OCI-LY7 (cell line): ENCODE results near the gene TTLL9. TPM values are rescaled to one million over a fixed set of nuclear protein-coding genes. Genes with fewer than 3 reads are reported as not detected.

Source experiments
- BruUV-seq: library from RNA; stranded (reverse); fragments of 400-500 nt; replicated peaks from 2 replicates; lab custom pipeline; 2021; lab: Mats Ljungman, UMichigan
- CTCF ChIA-PET: fragments of 300-600 bp; sonication (Branson Sonifier 250); formaldehyde crosslinking; loops from one replicate; lab custom pipeline; 2022; ENCODE audit warnings: antibody characterized with exemption; ENCODE audit not compliant: unreplicated experiment; lab: Charles Lee
- POLR2A ChIA-PET: fragments of 300-600 bp; sonication (Branson Sonifier 250); formaldehyde crosslinking; loops from one replicate; lab custom pipeline; 2022; ENCODE audit warnings: antibody characterized with exemption; lab: Charles Lee
- DNase-seq: peaks from one replicate; pipeline ENCODE4 v3.0.0-alpha.2; 2015; ENCODE audit warnings: low spot score
- H2AFZ ChIP-seq: fragments of 200-600 bp; sonication (generic), shearing (Covaris generic); 2 replicates; pipeline ENCODE4 v1.6.1; 2014; ENCODE audit warnings: mild to moderate bottlenecking, antibody characterized with exemption, low read length, moderate library complexity
- H3K27ac ChIP-seq: fragments of 200-600 bp; sonication (generic); 2 replicates; pipeline ENCODE4 v1.5.1; 2014; ENCODE audit warnings: mixed run types, low read depth, mild to moderate bottlenecking, moderate library complexity, low read length, inconsistent platforms; ENCODE audit not compliant: poor library complexity, severe bottlenecking
- H3K36me3 ChIP-seq: fragments of 200-600 bp; sonication (generic); 2 replicates; pipeline ENCODE4 v1.6.1; 2014; ENCODE audit warnings: mild to moderate bottlenecking, antibody characterized with exemption, low read length, moderate library complexity, mixed read lengths; ENCODE audit not compliant: insufficient read depth
- H3K4me1 ChIP-seq: fragments of 200-600 bp; sonication (generic); 2 replicates; pipeline ENCODE4 v1.5.1; 2014; ENCODE audit warnings: mild to moderate bottlenecking, low read length; ENCODE audit not compliant: insufficient read depth, poor library complexity, severe bottlenecking
- H3K4me2 ChIP-seq: fragments of 200-600 bp; sonication (generic); 2 replicates; pipeline ENCODE4 v1.6.1; 2014; ENCODE audit warnings: mild to moderate bottlenecking, low read length
- H3K4me3 ChIP-seq: fragments of 200-600 bp; sonication (generic); 2 replicates; pipeline ENCODE4 v1.5.1; 2014; ENCODE audit warnings: mild to moderate bottlenecking, low read depth, low read length; ENCODE audit not compliant: poor library complexity, severe bottlenecking
- H3K79me2 ChIP-seq: fragments of 200-600 bp; sonication (generic); 2 replicates; pipeline ENCODE4 v1.6.1; 2016; ENCODE audit warnings: low read depth, mild to moderate bottlenecking, low read length, moderate library complexity, mixed read lengths; ENCODE audit not compliant: insufficient read depth
- H3K9me2 ChIP-seq: fragments of 200-600 bp; sonication (generic); 2 replicates; pipeline ENCODE4 v1.6.1; 2016; ENCODE audit warnings: mild to moderate bottlenecking, low read length, mixed read lengths; ENCODE audit not compliant: insufficient read depth
- H3K9me3 ChIP-seq: fragments of 200-600 bp; sonication (generic); 2 replicates; pipeline ENCODE4 v1.6.1; 2014; ENCODE audit warnings: mild to moderate bottlenecking, mixed run types, low read length, mixed read lengths
- H4K20me1 ChIP-seq: fragments of 200-600 bp; sonication (generic); 2 replicates; pipeline ENCODE4 v1.6.1; 2014; ENCODE audit warnings: mild to moderate bottlenecking, antibody characterized with exemption, low read length, moderate library complexity, mixed read lengths; ENCODE audit not compliant: insufficient read depth
- EZH2phosphoT487 ChIP-seq: fragments of 200-600 bp; sonication (generic); IDR thresholded peaks from 2 replicates; pipeline ENCODE4 v1.6.1; 2018; ENCODE audit warnings: low read depth, borderline replicate concordance, mild to moderate bottlenecking, mixed run types, antibody characterized with exemption, low read length, moderate library complexity, mixed read lengths
- intact Hi-C: fragments of 100-400 bp; cut with micrococcal nuclease; formaldehyde crosslinking; loops from one replicate; pipeline ENCODE4 v1.10.0; 2022; ENCODE audit not compliant: unreplicated experiment
- total RNA-seq, 2 experiments: library from RNA; depleted of rRNA in 1 of 2; stranded (reverse); fragments of >200 nt in 1 of 2; shearing (Covaris generic) in 1 of 2; gene quantifications; 2 replicates each; pipeline ENCODE4 v1.2.3, GENCODE V29; 2014 to 2022
- TF ChIP-seq, protein P1 (sequence below): fragments of 200-600 bp; sonication (generic); conservative IDR thresholded peaks from 2 replicates; pipeline ENCODE4 v1.5.1; 2014; ENCODE audit warnings: mild to moderate bottlenecking, antibody characterized with exemption, low read length, moderate library complexity, mixed read lengths

Gene TTLL9
- total RNA-seq, 2 experiments from 2014 or later, result not detected

GRCh38 chr20:31838646-31839292, 31.7 kb upstream of the TTLL9 start:
- no peaks in the 10 kb centered on the region for H3K9me3 ChIP-seq
- no peaks in the 10 kb centered on the region for H4K20me1 ChIP-seq
- H2AFZ ChIP-seq, result no peak overlapping the region
- H3K79me2 ChIP-seq, result no peaks in the 10 kb centered on the region
- BruUV-seq, result no TSS peak
- H3K9me2 ChIP-seq, result no peaks in the 10 kb centered on the region
- no peak for DNase-seq
- H3K4me3 ChIP-seq, result no peak overlapping the region
- no peak overlapping the region for H3K4me2 ChIP-seq
- peaks cover 7% of the 10 kb centered on the region for H3K4me1 ChIP-seq
- no peaks in the 10 kb centered on the region for H3K36me3 ChIP-seq
- no peak overlapping the region for H3K27ac ChIP-seq
- intact Hi-C loops, result no loop called here
- ChIA-PET CTCF (interaction anchor here (0.8 to 1.5 kb wide), 2 partner anchors 8 to 14 kb away, joined by 4 read pairs; no protein-coding TSS in a partner anchor), POLR2A (interaction anchor here (1.2 kb wide), 1 partner anchor 21 kb away, joined by 3 read pairs; no protein-coding TSS in a partner anchor)
- TF ChIP-seq EZH2phosphoT487, result no peak
- TF ChIP-seq, protein P1, sequence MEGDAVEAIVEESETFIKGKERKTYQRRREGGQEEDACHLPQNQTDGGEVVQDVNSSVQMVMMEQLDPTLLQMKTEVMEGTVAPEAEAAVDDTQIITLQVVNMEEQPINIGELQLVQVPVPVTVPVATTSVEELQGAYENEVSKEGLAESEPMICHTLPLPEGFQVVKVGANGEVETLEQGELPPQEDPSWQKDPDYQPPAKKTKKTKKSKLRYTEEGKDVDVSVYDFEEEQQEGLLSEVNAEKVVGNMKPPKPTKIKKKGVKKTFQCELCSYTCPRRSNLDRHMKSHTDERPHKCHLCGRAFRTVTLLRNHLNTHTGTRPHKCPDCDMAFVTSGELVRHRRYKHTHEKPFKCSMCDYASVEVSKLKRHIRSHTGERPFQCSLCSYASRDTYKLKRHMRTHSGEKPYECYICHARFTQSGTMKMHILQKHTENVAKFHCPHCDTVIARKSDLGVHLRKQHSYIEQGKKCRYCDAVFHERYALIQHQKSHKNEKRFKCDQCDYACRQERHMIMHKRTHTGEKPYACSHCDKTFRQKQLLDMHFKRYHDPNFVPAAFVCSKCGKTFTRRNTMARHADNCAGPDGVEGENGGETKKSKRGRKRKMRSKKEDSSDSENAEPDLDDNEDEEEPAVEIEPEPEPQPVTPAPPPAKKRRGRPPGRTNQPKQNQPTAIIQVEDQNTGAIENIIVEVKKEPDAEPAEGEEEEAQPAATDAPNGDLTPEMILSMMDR, result no peak

GRCh38 chr20:31839782-31840487, 30.5 kb upstream of the TTLL9 start:
- BruUV-seq, result no TSS peak
- H3K4me2 ChIP-seq, result no peak overlapping the region
- POLR2A ChIA-PET, result no interaction called here
- peaks cover 7% of the 10 kb centered on the region for H3K4me1 ChIP-seq
- no peaks in the 10 kb centered on the region for H3K9me3 ChIP-seq
- H3K79me2 ChIP-seq, result no peaks in the 10 kb centered on the region
- no peak overlapping the region for H2AFZ ChIP-seq
- DNase-seq, result no peak
- no peaks in the 10 kb centered on the region for H4K20me1 ChIP-seq
- no peak overlapping the region for H3K4me3 ChIP-seq
- no peaks in the 10 kb centered on the region for H3K9me2 ChIP-seq
- intact Hi-C loops, result no loop called here
- CTCF ChIA-PET, result interaction anchor here (1.0 kb wide), 1 partner anchor 17 kb away, joined by 3 read pairs; no protein-coding TSS in a partner anchor
- H3K27ac ChIP-seq, result no peak overlapping the region
- TF ChIP-seq EZH2phosphoT487, result no peak
- TF ChIP-seq, protein P1, result no peak
- H3K36me3 ChIP-seq, result no peaks in the 10 kb centered on the region
